Measurements from ENCODE around the gene MRPL51. TPM values are rescaled to one million over a fixed set of nuclear protein-coding genes. Genes with fewer than 3 reads are reported as not detected.

MRPL51 gene
- total and polyA plus RNA-seq, 10 of the 15 experiments (the other 5 are each of a cell fraction or from before 2014, with no cell fraction given) = 137 to 1,202 (median 267) TPM

DNA sequence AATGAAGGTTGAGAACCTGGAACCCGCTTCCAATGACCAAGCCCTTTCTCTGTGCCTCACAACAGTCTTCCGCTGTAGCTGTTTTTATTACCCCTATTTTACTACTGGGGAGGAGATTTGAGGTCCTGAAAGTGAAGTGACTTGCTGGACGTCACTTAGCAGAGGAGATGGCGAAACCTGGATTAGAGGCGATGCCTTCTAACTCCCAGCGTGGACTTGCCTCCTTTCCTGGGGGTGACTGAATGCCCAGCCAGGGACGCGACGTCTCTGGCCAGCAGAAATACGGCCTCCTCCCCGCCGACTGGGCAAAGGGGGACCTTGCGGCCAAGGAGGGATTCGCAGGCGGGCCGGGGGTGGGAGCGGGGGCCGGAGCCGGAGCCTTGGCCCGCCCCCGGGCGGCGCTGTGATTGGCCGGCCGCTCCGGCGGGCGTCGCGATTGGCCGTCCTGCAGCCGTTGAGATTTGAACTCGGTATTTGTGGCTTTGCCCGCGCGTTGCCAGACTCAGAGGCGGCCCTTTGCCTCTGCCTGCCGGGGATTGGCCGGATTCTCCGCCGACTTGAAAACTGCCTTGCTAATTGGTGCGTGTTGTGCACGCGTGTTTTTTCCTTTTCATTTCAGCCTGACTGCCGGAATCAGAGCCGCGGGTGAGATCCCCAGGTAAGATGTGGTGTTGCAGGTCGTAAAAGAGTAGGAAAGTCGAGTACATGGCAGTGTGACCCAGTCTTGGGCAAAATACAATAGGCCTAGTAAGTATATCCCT, 615 bp upstream of the MRPL51 start, which contains the start of gene NCAPD2:
Gene NCAPD2 (plus strand): TSS at position 606 of the 761 bp plus-strand sequence. CDS start 997 bp downstream, outside the sequence.
- TSS peak; percentile 80 for BruUV-seq (replicated peaks)
- Histone ChIP-seq H3K36me3 (ENCODE audit: control insufficient read depth in 2 of 2, insufficient read depth in 2 of 2, low read length in 1 of 2) (peaks cover 2 to 21% of the 10 kb centered on the region in 2 experiments), H3K9me3 (replicated peaks; ENCODE audit: control insufficient read depth, insufficient read depth, low read length) (no peaks in the 10 kb centered on the region), H3K4me2 (ENCODE audit: control insufficient read depth, insufficient read depth) (peak within 1 kb of the TSS; percentile 97), H3K27me3 (replicated peaks in 1 of 2; ENCODE audit: control insufficient read depth in 2 of 2, insufficient read depth in 2 of 2, low read length in 1 of 2) (no peaks in the 10 kb centered on the region), H2AFZ (ENCODE audit: control insufficient read depth, low read depth, low read length) (peak within 1 kb of the TSS; percentile 88), H3K4me3 (peak within 1 kb of the TSS; percentile 93), H3K79me2 (ENCODE audit: control insufficient read depth, insufficient read depth, low read length) (peaks cover 55% of the 10 kb centered on the region), H3K27ac (ENCODE audit: control insufficient read depth, insufficient read depth) (peak within 1 kb of the TSS; percentile 97), H3K9ac (ENCODE audit: control insufficient read depth, insufficient read depth, low read length) (peak within 1 kb of the TSS; percentile 95), H4K20me1 (ENCODE audit: control insufficient read depth, insufficient read depth) (no peaks in the 10 kb centered on the region), H3K4me1 (ENCODE audit: control insufficient read depth, insufficient read depth, low read length) (peaks cover 6% of the 10 kb centered on the region; the same call in 1 of the 2 replicates)
- SMC1A ChIA-PET (ENCODE audit: uncharacterized antibody, unreplicated experiment) = interaction anchor here (0.8 to 4.0 kb wide), 11 partner anchors 12 to 70 kb away, joined by 3 to 23 read pairs (median 4); partner anchors contain the start of genes TAPBPL and VAMP1
- intact Hi-C loops (cut with micrococcal nuclease; ENCODE audit: unreplicated experiment) (loop anchor here (1.0 to 5.0 kb wide), 4 partner anchors 23 to 70 kb away; partner anchors contain the start of genes GAPDH and VAMP1), in situ Hi-C loops (cut with MboI) (no loop called here)
- FAIRE-seq (no peak), DNase-seq (ENCODE audit: low read depth, low spot score) (peak; percentile 88), ATAC-seq (peak; percentile 94)
- RAD21 ChIA-PET (ENCODE audit: unreplicated experiment) = interaction anchor here (0.7 to 2.0 kb wide), 17 partner anchors 12 to 260 kb away, joined by 3 to 9 read pairs (median 4); partner anchors contain the start of genes GAPDH, MLF2, TAPBPL and VAMP1
- under 1% methylated on average over 48 of the region's 49 CpGs for WGBS (ENCODE audit: insufficient coverage, insufficient replicate concordance, low lambda C conversion rate, missing lambda C conversion rate)
- CTCF ChIA-PET = interaction anchor here (0.7 to 3.7 kb wide), 15 partner anchors 13 to 70 kb away, joined by 3 to 15 read pairs (median 4); partner anchors contain the start of gene GAPDH
- POLR2A ChIA-PET = interaction anchor here (0.8 to 1.8 kb wide), 14 partner anchors 9 to 195 kb away, joined by 3 to 25 read pairs (median 6); partner anchors contain the start of genes CD27, GAPDH, VAMP1 and ZNF384
- TF ChIP-seq FOS (IDR thresholded peaks at IDR 0.05; ENCODE audit: borderline replicate concordance, extremely low read depth, insufficient read length) (peak; percentile 38), CEBPB (IDR thresholded peaks at IDR 0.05; ENCODE audit: borderline replicate concordance in 1 of 2, low read depth in 2 of 2, low read length in 2 of 2) (no peak), FOXM1 (IDR thresholded peaks at IDR 0.05; ENCODE audit: low read depth, low read length) (no peak; the same call in 1 of the 2 replicates), POLR2A (IDR thresholded peaks at IDR 0.05; ENCODE audit: low read depth, low read length) (peak; percentile 81), BHLHE40 (IDR thresholded peaks at IDR 0.05; ENCODE audit: borderline replicate concordance in 1 of 2, low read depth in 2 of 2, low read length in 1 of 2) (peak; percentile 46 to 79; a peak in 3 of 4 replicates), PAX8 (IDR thresholded peaks at IDR 0.05) (no peak; the same call in 1 of the 2 replicates), KDM1A (IDR thresholded peaks at IDR 0.05; ENCODE audit: borderline replicate concordance) (no peak), IRF4 (IDR thresholded peaks at IDR 0.05; ENCODE audit: low read depth, low read length) (0 out of 2 replicates have a peak, but pooled peaks have one; percentile 1), HDAC6 (IDR thresholded peaks at IDR 0.05; ENCODE audit: unreplicated experiment) (no peak), IKZF1 (conservative IDR thresholded peaks at IDR 0.05) (peak; percentile 70), CHD2 (IDR thresholded peaks at IDR 0.05; ENCODE audit: borderline replicate concordance, low read depth, low read length) (peak; percentile 46; the same call in 1 of the 2 replicates), CREB1 (IDR thresholded peaks at IDR 0.05; ENCODE audit: low read depth) (no peak; the same call in none of the 2 replicates), CHD4 (IDR thresholded peaks at IDR 0.05) (no peak)
- TF ChIP-seq, protein P1, sequence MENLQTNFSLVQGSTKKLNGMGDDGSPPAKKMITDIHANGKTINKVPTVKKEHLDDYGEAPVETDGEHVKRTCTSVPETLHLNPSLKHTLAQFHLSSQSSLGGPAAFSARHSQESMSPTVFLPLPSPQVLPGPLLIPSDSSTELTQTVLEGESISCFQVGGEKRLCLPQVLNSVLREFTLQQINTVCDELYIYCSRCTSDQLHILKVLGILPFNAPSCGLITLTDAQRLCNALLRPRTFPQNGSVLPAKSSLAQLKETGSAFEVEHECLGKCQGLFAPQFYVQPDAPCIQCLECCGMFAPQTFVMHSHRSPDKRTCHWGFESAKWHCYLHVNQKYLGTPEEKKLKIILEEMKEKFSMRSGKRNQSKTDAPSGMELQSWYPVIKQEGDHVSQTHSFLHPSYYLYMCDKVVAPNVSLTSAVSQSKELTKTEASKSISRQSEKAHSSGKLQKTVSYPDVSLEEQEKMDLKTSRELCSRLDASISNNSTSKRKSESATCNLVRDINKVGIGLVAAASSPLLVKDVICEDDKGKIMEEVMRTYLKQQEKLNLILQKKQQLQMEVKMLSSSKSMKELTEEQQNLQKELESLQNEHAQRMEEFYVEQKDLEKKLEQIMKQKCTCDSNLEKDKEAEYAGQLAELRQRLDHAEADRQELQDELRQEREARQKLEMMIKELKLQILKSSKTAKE (IDR thresholded peaks at IDR 0.05; ENCODE audit: low read depth, poor library complexity, severe bottlenecking) = peak; percentile 65
- TF ChIP-seq, protein P2, sequence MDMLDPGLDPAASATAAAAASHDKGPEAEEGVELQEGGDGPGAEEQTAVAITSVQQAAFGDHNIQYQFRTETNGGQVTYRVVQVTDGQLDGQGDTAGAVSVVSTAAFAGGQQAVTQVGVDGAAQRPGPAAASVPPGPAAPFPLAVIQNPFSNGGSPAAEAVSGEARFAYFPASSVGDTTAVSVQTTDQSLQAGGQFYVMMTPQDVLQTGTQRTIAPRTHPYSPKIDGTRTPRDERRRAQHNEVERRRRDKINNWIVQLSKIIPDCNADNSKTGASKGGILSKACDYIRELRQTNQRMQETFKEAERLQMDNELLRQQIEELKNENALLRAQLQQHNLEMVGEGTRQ (IDR thresholded peaks at IDR 0.05; ENCODE audit: borderline replicate concordance, low read depth, low read length) = no peak
- TF ChIP-seq, protein P3, sequence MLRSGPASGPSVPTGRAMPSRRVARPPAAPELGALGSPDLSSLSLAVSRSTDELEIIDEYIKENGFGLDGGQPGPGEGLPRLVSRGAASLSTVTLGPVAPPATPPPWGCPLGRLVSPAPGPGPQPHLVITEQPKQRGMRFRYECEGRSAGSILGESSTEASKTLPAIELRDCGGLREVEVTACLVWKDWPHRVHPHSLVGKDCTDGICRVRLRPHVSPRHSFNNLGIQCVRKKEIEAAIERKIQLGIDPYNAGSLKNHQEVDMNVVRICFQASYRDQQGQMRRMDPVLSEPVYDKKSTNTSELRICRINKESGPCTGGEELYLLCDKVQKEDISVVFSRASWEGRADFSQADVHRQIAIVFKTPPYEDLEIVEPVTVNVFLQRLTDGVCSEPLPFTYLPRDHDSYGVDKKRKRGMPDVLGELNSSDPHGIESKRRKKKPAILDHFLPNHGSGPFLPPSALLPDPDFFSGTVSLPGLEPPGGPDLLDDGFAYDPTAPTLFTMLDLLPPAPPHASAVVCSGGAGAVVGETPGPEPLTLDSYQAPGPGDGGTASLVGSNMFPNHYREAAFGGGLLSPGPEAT (IDR thresholded peaks at IDR 0.05; ENCODE audit: low read depth) = peak; percentile 17; the same call in 1 of the 2 replicates
- TF ChIP-seq, protein P4, sequence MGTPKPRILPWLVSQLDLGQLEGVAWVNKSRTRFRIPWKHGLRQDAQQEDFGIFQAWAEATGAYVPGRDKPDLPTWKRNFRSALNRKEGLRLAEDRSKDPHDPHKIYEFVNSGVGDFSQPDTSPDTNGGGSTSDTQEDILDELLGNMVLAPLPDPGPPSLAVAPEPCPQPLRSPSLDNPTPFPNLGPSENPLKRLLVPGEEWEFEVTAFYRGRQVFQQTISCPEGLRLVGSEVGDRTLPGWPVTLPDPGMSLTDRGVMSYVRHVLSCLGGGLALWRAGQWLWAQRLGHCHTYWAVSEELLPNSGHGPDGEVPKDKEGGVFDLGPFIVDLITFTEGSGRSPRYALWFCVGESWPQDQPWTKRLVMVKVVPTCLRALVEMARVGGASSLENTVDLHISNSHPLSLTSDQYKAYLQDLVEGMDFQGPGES (IDR thresholded peaks at IDR 0.05) = peak; percentile 72; the same call in 1 of the 2 replicates

Data from GM12878 (cell line).